HEK293T (cell line): ENCODE data around the gene IL1RN.
"Not testable (repeated sequence)": the region's sequence is repeated elsewhere in the genome, so short reads cannot be mapped to it uniquely, and the experiment has no call there.

ENCODE experiments used
- CTCF ChIA-PET: fragments of 350-600 bp; formaldehyde crosslinking; extraction: SDS; loops from one replicate; lab custom pipeline; 2021; ENCODE audit warnings: antibody characterized with exemption, inconsistent platforms; lab: Yijun Ruan, JAX
- POLR2A ChIA-PET: fragments of 350-600 bp; formaldehyde crosslinking; extraction: SDS; loops from one replicate; lab custom pipeline; 2020; ENCODE audit warnings: antibody characterized with exemption, inconsistent platforms; lab: Yijun Ruan, JAX
- DNase-seq: peaks from one replicate; pipeline ENCODE4 v3.0.0; 2012; ENCODE audit warnings: mixed read lengths; ENCODE audit errors: extremely low spot score
- BHLHE40 ChIP-seq: fragments of 450-650 bp; IDR thresholded peaks from 2 replicates; pipeline ENCODE4 v1.6.1; 2016; ENCODE audit warnings: mild to moderate bottlenecking, moderate library complexity, borderline replicate concordance
- CTBP1 ChIP-seq: fragments of 450-650 bp; IDR thresholded peaks from 2 replicates; pipeline ENCODE4 v1.6.1; 2016; ENCODE audit warnings: borderline replicate concordance
- ELF4 ChIP-seq: fragments of 450-650 bp; IDR thresholded peaks from 2 replicates; pipeline ENCODE4 v1.6.1; 2017; ENCODE audit warnings: antibody characterized with exemption
- FOXA1 ChIP-seq: fragments of 450-650 bp; IDR thresholded peaks from 2 replicates; pipeline ENCODE4 v1.6.1; 2016; ENCODE audit warnings: mild to moderate bottlenecking
- FOXK2 ChIP-seq: fragments of 450-650 bp; IDR thresholded peaks from 2 replicates; pipeline ENCODE4 v1.6.1; 2016; ENCODE audit warnings: mild to moderate bottlenecking
- FOXM1 ChIP-seq: fragments of 450-650 bp; IDR thresholded peaks from 2 replicates; pipeline ENCODE4 v1.6.1; 2017; ENCODE audit warnings: mild to moderate bottlenecking, borderline replicate concordance
- HDGF ChIP-seq: fragments of 450-650 bp; IDR thresholded peaks from 2 replicates; pipeline ENCODE4 v1.6.1; 2017; ENCODE audit warnings: antibody characterized with exemption, borderline replicate concordance
- L3MBTL2 ChIP-seq: fragments of 450-650 bp; conservative IDR thresholded peaks from 2 replicates; pipeline ENCODE4 v1.6.1; 2016; ENCODE audit warnings: mild to moderate bottlenecking
- LEF1 ChIP-seq: fragments of 450-650 bp; IDR thresholded peaks from 2 replicates; pipeline ENCODE4 v1.6.1; 2017; ENCODE audit warnings: mild to moderate bottlenecking, borderline replicate concordance
- NFRKB ChIP-seq: fragments of 450-650 bp; IDR thresholded peaks from 2 replicates; pipeline ENCODE4 v1.6.1; 2016; ENCODE audit warnings: mild to moderate bottlenecking, moderate library complexity
- SP1 ChIP-seq: fragments of 450-650 bp; IDR thresholded peaks from 2 replicates; pipeline ENCODE4 v1.6.1; 2017
- SUZ12 ChIP-seq: fragments of 450-650 bp; IDR thresholded peaks from 2 replicates; pipeline ENCODE4 v1.6.1; 2016; ENCODE audit warnings: mild to moderate bottlenecking
- TARDBP ChIP-seq: fragments of 450-650 bp; IDR thresholded peaks from 2 replicates; pipeline ENCODE4 v1.6.1; 2016
- TF ChIP-seq, protein P1 (sequence below): fragments of 450-650 bp; IDR thresholded peaks from 2 replicates; pipeline ENCODE4 v1.6.1; 2016

The IL1RN gene

GRCh38 chr2:113092864-113093612 lies 34.4 kb upstream of the IL1RN start:
- ChIA-PET POLR2A (no interaction called here), CTCF (no interaction called here)

GRCh38 chr2:113093613-113093977 lies 33.8 kb upstream of the IL1RN start:
- ChIA-PET POLR2A (no interaction called here), CTCF (no interaction called here)
- DNase-seq: no peak
- TF ChIP-seq LEF1: no peak
- no peak for TF ChIP-seq L3MBTL2
- TF ChIP-seq NFRKB: no peak
- no peak for TF ChIP-seq BHLHE40
- TF ChIP-seq, protein P1, sequence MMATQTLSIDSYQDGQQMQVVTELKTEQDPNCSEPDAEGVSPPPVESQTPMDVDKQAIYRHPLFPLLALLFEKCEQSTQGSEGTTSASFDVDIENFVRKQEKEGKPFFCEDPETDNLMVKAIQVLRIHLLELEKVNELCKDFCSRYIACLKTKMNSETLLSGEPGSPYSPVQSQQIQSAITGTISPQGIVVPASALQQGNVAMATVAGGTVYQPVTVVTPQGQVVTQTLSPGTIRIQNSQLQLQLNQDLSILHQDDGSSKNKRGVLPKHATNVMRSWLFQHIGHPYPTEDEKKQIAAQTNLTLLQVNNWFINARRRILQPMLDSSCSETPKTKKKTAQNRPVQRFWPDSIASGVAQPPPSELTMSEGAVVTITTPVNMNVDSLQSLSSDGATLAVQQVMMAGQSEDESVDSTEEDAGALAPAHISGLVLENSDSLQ: no peak
- TF ChIP-seq TARDBP: no peak
- TF ChIP-seq HDGF: no peak
- no peak for TF ChIP-seq CTBP1

More at GRCh38 chr2:113092864-113093612, 34.4 kb upstream of the IL1RN start:
- TF ChIP-seq FOXK2 (no peak), SUZ12 (no peak), TARDBP (no peak), BHLHE40 (no peak)
- no peak for DNase-seq

DNA sequence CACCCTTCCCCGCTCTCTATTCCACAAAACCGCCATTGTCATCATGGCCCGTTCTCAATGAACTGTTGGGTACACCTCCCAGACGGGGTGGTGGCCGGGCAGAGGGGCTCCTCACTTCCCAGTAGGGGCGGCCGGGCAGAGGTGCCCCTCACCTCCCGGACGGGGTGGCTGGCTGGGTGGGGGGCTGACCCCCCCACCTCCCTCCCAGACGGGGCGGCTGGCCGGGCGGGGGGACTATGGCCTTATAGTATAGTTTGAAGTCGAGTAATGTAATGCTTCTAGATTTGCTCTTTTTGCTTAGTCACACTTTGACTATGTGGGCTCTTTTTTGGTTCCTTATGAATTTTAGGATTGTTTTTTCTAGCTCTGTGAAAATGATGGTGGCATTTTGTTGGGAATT lies 31.1 kb upstream of the IL1RN start:
- POLR2A ChIA-PET, CTCF ChIA-PET, DNase-seq: not testable (repeated sequence)

DNA sequence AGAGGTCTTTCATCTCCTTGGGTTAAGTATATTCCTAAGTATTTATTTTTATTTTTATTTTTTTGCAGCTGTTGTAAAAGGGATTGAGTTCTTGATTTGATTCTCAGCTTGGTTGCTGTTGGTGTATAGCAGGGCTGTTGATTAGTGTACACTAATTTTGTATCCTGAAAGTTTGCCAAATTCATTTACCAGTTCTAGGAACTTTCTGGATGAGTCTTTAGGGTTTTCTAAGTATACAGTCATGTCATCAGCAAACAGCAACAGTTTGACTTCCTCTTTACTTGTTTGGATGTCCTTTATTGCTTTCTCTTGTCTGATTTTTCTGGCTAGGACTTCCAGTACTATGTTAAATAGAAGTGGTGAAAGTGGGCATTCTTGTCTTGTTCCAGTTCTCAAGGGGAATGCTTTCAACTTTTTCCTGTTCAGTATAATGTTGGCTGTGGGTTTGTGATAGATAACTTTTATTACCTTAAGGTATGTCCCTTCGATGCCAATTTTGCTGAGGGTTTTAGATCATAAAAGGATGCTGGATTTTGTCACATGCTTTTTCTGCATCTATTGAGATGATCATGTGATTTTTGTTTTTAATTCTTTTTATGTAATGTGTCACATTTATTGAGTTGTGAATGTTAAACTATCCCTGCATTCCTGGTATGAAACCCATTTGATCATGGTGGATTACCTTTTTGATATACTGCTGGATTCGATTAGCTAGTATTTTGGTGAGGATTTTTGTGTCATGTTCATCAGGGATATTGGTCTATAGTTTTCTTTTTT lies 30.4 kb upstream of the IL1RN start:
- DNase-seq, POLR2A ChIA-PET: not testable (repeated sequence)
- CTCF ChIA-PET: interaction anchor here (0.6 to 1.1 kb wide), 2 partner anchors 16 to 18 kb away, joined by 3 read pairs; no protein-coding TSS in a partner anchor

DNA sequence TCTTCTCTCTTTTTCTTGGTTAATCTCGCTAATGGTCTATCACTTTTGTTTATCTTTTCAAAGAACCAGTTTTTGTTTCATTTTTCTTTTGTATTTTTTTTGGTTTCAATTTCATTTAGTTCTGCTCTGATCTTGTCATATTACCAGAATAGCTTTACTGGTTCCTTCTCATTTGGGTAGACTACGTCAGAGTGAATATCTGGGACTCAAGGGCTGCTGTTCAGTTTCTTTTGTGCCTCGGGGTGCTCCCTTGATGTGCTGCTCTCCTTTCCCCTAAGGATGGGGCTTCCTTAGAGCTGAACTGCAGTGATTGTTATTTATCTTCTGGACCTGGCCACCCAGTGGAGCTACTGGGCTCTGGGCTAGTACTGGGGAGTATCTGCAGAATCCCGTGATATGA lies 29.4 kb upstream of the IL1RN start:
- POLR2A ChIA-PET: no interaction called here
- no peak for TF ChIP-seq FOXM1
- TF ChIP-seq BHLHE40: no peak
- no peak for TF ChIP-seq SUZ12
- no peak for TF ChIP-seq FOXA1
- no peak for TF ChIP-seq CTBP1
- no peak for DNase-seq
- CTCF ChIA-PET: interaction anchor here (0.6 to 1.1 kb wide), 2 partner anchors 17 to 19 kb away, joined by 3 read pairs; no protein-coding TSS in a partner anchor

GRCh38 chr2:113098532-113098931 lies 28.9 kb upstream of the IL1RN start:
- DNase-seq: no peak
- TF ChIP-seq LEF1 (no peak), NFRKB (no peak), TARDBP (no peak), ELF4 (no peak), BHLHE40 (no peak), SP1 (no peak)
- ChIA-PET POLR2A (no interaction called here), CTCF (interaction anchor here (1.1 kb wide), 1 partner anchor 18 kb away, joined by 3 read pairs; no protein-coding TSS in a partner anchor)

DNA sequence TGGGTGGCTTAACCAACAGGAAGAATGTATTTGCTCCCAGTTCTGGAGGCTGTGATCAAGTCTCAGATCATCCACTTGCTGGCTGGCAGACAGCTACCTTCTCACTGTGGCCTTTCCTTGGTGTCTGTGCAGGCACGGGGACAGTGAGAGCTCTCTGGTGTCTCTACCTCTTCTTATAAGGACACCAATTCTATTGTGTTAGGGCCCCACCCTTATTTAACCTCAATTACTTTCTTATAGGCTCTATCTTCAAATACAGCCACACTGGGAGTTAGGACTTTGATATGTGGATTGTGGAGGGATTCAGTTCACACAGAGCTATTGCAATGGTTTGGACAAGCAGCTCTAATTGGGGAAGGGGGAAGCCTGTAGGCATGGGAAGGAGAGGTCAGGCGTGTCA lies 25.3 kb upstream of the IL1RN start:
- TF ChIP-seq, protein P1: no peak
- TF ChIP-seq L3MBTL2: no peak
- TF ChIP-seq SUZ12: no peak
- DNase-seq: no peak
- CTCF ChIA-PET: no interaction called here
- POLR2A ChIA-PET: interaction anchor here (0.6 kb wide), 1 partner anchor 8 kb away, joined by 3 read pairs; no protein-coding TSS in a partner anchor

DNA sequence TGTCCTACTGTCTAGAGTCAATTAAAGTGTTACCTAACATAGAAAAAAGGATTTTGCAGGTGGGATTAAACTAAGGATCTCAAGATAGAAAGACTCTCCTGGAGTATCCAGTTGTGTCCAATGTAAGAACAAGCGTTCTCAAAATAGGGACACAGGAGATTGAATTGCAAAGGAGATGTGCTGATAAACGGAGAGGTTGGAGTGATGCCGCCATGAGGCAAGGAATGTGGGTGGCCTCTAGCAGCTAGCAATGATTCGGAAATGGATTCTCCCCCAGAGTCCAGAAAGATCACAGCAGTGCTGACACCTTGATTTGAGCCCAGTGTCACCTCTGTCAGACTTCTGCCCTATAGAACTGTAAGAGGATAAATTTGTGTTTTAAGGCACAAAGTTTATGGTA lies 24.1 kb upstream of the IL1RN start:
- DNase-seq: no peak
- TF ChIP-seq LEF1: no peak
- TF ChIP-seq FOXK2: no peak
- no peak for TF ChIP-seq SUZ12
- TF ChIP-seq HDGF: no peak
- CTCF ChIA-PET: no interaction called here
- POLR2A ChIA-PET: no interaction called here
